Lung (tissue), 12 donors: ENCODE data around the gene TACR3. TPM values are rescaled to one million over a fixed set of nuclear protein-coding genes. Genes with fewer than 3 reads are reported as not detected.
A peak's percentile ranks its signal among the peaks of the same experiment; 100 is the strongest.

Source experiments
- ATAC-seq: fragments of 200-7000 bp; cut with Tn5 transposase; one replicate; pipeline ENCODE4 v1.9.1; 2020; ENCODE audit warnings: moderate number of reproducible peaks; ENCODE audit not compliant: insufficient read depth, low FRiP score
- DNase-seq, 3 donors: peaks; one replicate each; pipeline ENCODE4 v3.0.0-alpha.2; 2013 to 2017
- H3K27ac ChIP-seq, 2 donors: one replicate each; pipeline ENCODE4 v1.5.1; 2013; ENCODE audit warnings: mild to moderate bottlenecking in 2 of 2, moderate library complexity in 2 of 2, control low read depth in 1 of 2, inconsistent platforms in 1 of 2, low read depth in 1 of 2, low read length in 1 of 2
- H3K27me3 ChIP-seq, 3 donors: one replicate each; pipeline ENCODE4 v1.5.1; 2013; ENCODE audit warnings: low read length in 2 of 3; ENCODE audit not compliant: control insufficient read depth in 3 of 3, insufficient read depth in 3 of 3
- H3K36me3 ChIP-seq, 4 donors: one replicate each; pipeline ENCODE4 v1.5.1; 2013; ENCODE audit warnings: low read length in 4 of 4, mild to moderate bottlenecking in 1 of 4, moderate library complexity in 1 of 4; ENCODE audit not compliant: control insufficient read depth in 4 of 4, insufficient read depth in 4 of 4
- H3K4me1 ChIP-seq, 5 donors: one replicate each; pipeline ENCODE4 v1.5.1; 2013; ENCODE audit warnings: low read length in 5 of 5, mild to moderate bottlenecking in 2 of 5, moderate library complexity in 1 of 5; ENCODE audit not compliant: control insufficient read depth in 5 of 5, insufficient read depth in 5 of 5
- H3K4me3 ChIP-seq: one replicate; pipeline ENCODE4 v1.5.1; 2013; ENCODE audit warnings: mild to moderate bottlenecking, control low read depth, moderate library complexity
- H3K9ac ChIP-seq, 2 donors: one replicate each; pipeline ENCODE4 v1.5.1; 2013; ENCODE audit warnings: low read length in 2 of 2, control low read depth in 1 of 2; ENCODE audit not compliant: insufficient read depth in 1 of 2
- H3K9me3 ChIP-seq, 4 donors: one replicate each; pipeline ENCODE4 v1.5.1; 2013; ENCODE audit warnings: low read length in 3 of 4, mild to moderate bottlenecking in 1 of 4, moderate library complexity in 1 of 4; ENCODE audit not compliant: control insufficient read depth in 4 of 4, insufficient read depth in 3 of 4
- WGBS, 2 donors: extraction: QIAGEN DNeasy Blood & Tissue Kit; methylation state at CpG; one replicate each; pipeline ENCODE4 v1.1.7; 2013; 5-methylcytosine and 5-hydroxymethylcytosine counted together
- polyA plus RNA-seq, 2 donors: library from polyadenylated mRNA; stranded (reverse); fragments of 200-250 nt; gene quantifications; one replicate each; pipeline ENCODE4 v1.2.1, GENCODE V29; 2013
- total RNA-seq, 2 donors: library from RNA; depleted of rRNA in 1 of 2; stranded (reverse); fragments of >200 nt in 1 of 2; gene quantifications; one replicate each; pipeline ENCODE4 v1.2.1, GENCODE V29; 2014 to 2021
- TF ChIP-seq, protein P1 (sequence below): IDR thresholded peaks from 2 replicates; pipeline ENCODE4 v1.5.1; 2012; ENCODE audit warnings: mild to moderate bottlenecking; ENCODE audit errors: control extremely low read depth, extremely low read depth
- donor health status: control.
- donor health status: control.
- donor health status: Bipolar disorder and iron deficiency.
- donor health status: healthy.
- donor health status: DM: yes; HTN: yes; CAD: no.

Gene TACR3
- total and polyA plus RNA-seq, 4 donors = 0.01 to 0.11 (median 0.05) TPM

DNA sequence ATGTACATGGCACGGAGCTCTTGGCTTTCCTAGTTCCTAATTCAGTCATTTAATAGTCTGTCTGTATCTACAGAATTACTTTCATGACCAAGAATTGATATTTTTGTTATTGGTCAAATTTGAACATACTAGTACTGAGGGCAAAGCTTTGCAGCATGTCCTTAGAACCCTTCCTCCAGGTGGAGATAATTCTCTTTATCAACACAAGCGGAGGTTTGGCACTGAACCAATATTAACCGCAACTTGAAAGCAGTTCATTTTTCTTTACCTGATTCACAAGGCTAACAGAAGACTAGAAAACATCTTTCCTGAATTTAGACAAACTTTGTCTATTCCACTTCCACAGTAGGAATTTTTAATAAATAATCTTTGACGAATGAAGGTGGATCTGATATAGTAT lies 73.8 kb downstream of the TACR3 start:
- Histone ChIP-seq H3K4me3 (no peak overlapping the region), H3K36me3 (no peaks in the 10 kb centered on the region), H3K4me1 (no peaks in the 10 kb centered on the region), H3K9ac (no peak overlapping the region), H3K27me3 (no peaks in the 10 kb centered on the region), H3K9me3 (no peaks in the 10 kb centered on the region), H3K27ac (no peak overlapping the region)
- WGBS, 2 donors = 79 to 85% methylated on average over 4 of the region's 4 CpGs
- DNase-seq (no peak), ATAC-seq (no peak)
- TF ChIP-seq, protein P1, sequence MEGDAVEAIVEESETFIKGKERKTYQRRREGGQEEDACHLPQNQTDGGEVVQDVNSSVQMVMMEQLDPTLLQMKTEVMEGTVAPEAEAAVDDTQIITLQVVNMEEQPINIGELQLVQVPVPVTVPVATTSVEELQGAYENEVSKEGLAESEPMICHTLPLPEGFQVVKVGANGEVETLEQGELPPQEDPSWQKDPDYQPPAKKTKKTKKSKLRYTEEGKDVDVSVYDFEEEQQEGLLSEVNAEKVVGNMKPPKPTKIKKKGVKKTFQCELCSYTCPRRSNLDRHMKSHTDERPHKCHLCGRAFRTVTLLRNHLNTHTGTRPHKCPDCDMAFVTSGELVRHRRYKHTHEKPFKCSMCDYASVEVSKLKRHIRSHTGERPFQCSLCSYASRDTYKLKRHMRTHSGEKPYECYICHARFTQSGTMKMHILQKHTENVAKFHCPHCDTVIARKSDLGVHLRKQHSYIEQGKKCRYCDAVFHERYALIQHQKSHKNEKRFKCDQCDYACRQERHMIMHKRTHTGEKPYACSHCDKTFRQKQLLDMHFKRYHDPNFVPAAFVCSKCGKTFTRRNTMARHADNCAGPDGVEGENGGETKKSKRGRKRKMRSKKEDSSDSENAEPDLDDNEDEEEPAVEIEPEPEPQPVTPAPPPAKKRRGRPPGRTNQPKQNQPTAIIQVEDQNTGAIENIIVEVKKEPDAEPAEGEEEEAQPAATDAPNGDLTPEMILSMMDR = no peak

DNA sequence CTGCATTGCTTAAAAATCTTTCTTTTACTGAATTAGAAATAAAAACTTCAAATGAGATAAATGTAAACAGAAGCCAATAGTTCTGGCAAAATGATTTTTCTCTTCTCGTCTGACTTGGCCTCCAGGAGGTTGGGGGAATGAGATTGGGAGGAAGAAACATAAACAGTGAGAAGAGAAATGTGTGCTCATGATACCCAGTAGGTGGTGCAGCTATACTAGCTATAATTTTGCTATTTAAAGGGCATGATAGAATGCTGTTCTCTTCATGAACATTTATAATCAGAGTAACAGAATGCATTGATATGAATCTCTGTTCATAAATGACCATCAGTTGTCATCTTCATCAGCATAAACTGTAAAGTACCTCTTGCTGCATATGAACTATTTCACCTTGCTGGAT lies 85.5 kb downstream of the TACR3 start:
- ATAC-seq = no peak
- WGBS, 2 donors = 25 to 30% methylated on average over 1 of the region's 1 CpG
- TF ChIP-seq, protein P1 = no peak
- Histone ChIP-seq H3K36me3 (no peaks in the 10 kb centered on the region), H3K4me3 (no peak overlapping the region), H3K9me3 (peaks cover 0 to 4% (median 0%) of the 10 kb centered on the region in 4 donors), H3K27me3 (no peaks in the 10 kb centered on the region), H3K4me1 (no peaks in the 10 kb centered on the region), H3K27ac (no peak overlapping the region), H3K9ac (no peak overlapping the region)
- peak in 2 of 3 donors; percentile 11 to 28 for DNase-seq

DNA sequence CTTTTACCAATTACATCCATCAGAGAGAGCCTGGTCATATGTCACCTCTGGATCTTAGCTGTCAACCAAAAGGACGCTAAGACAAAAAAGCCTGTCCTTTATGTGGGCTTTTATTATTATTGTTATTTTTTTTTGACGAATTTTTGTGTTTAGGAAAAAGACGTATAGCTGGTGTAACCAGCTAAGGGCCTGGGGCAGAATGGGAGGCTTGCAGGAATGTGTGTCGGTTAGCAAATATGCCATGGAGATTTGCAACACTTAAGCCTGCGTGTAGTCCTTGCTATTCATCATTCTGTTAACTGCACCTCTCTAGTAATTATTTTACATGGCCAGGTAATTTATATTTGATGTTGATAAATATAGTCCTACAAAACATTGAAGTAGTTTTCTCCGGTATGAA lies 93.5 kb downstream of the TACR3 start:
- WGBS, 2 donors = 81 to 89% methylated on average over 6 of the region's 6 CpGs
- ATAC-seq = no peak

More for the DNA sequence above, 93.5 kb downstream of the TACR3 start:
- Histone ChIP-seq H3K4me3 (no peak overlapping the region), H3K27ac (no peak overlapping the region), H3K9ac (no peak overlapping the region), H3K9me3 (peaks cover 0 to 4% (median 0%) of the 10 kb centered on the region in 4 donors), H3K27me3 (no peaks in the 10 kb centered on the region), H3K4me1 (no peaks in the 10 kb centered on the region), H3K36me3 (no peaks in the 10 kb centered on the region)
- TF ChIP-seq, protein P1 = no peak
- no peak for DNase-seq
